Keratinocyte (primary cell): ENCODE results near the gene ELAVL1. TPM values are rescaled to one million over a fixed set of nuclear protein-coding genes. Genes with fewer than 3 reads are reported as not detected.

Source experiments
- DNase-seq: peaks from one replicate; pipeline ENCODE4 v3.0.0-alpha.2; 2011; ENCODE audit warnings: low read depth, missing footprints, low spot score
- FAIRE-seq: peaks from 2 replicates; lab custom pipeline; 2011; peaks lifted over from hg19 to GRCh38; lab: Jason Lieb, UNC
- H2AFZ ChIP-seq: 2 replicates; pipeline ENCODE4 v1.6.0; 2012; ENCODE audit warnings: low read length, control low read depth, inconsistent platforms; ENCODE audit not compliant: control insufficient read depth
- H3K27ac ChIP-seq: 2 replicates; pipeline ENCODE4 v1.5.1; 2011; ENCODE audit warnings: low read length; ENCODE audit not compliant: control insufficient read depth, insufficient read depth
- H3K27me3 ChIP-seq: 3 replicates; pipeline ENCODE4 v1.6.0; 2011; ENCODE audit warnings: low read length; ENCODE audit not compliant: control insufficient read depth, insufficient read depth; ENCODE audit errors: extremely low read depth
- H3K36me3 ChIP-seq, 2 experiments: 2 replicates in 1 of 2; 3 replicates in 1 of 2; pipeline ENCODE4 v1.5.1; 2011; ENCODE audit warnings: low read length in 2 of 2, mild to moderate bottlenecking in 1 of 2; ENCODE audit not compliant: control insufficient read depth in 2 of 2, insufficient read depth in 2 of 2; ENCODE audit errors: extremely low read depth in 1 of 2
- H3K4me1 ChIP-seq: 3 replicates; pipeline ENCODE4 v1.5.1; 2011; ENCODE audit warnings: low read length; ENCODE audit not compliant: control insufficient read depth, insufficient read depth; ENCODE audit errors: extremely low read depth
- H3K4me2 ChIP-seq: 3 replicates; pipeline ENCODE4 v1.6.0; 2011; ENCODE audit warnings: low read depth, low read length; ENCODE audit not compliant: control insufficient read depth, insufficient read depth; ENCODE audit errors: extremely low read depth
- H3K4me3 ChIP-seq, 3 experiments: fragments of 200-600 bp in 1 of 3; sonication (generic) in 1 of 3; 2 replicates in 2 of 3; 3 replicates in 1 of 3; pipeline ENCODE4 v1.5.1; 2011 to 2016; ENCODE audit warnings: low read length in 3 of 3, mild to moderate bottlenecking in 3 of 3, control low read depth in 2 of 3, inconsistent platforms in 1 of 3, low read depth in 1 of 3, mixed read lengths in 1 of 3, mixed run types in 1 of 3, moderate library complexity in 1 of 3; ENCODE audit not compliant: control insufficient read depth in 2 of 3, insufficient read depth in 2 of 3; ENCODE audit errors: extremely low read depth in 1 of 3
- H3K79me2 ChIP-seq: 2 replicates; pipeline ENCODE4 v1.6.0; 2012; ENCODE audit warnings: low read length; ENCODE audit not compliant: control insufficient read depth, insufficient read depth
- H3K9ac ChIP-seq: 3 replicates; pipeline ENCODE4 v1.6.0; 2011; ENCODE audit warnings: low read length; ENCODE audit not compliant: control insufficient read depth, insufficient read depth; ENCODE audit errors: extremely low read depth
- H3K9me1 ChIP-seq: 3 replicates; pipeline ENCODE4 v1.6.0; 2011; ENCODE audit warnings: low read length; ENCODE audit not compliant: control insufficient read depth, insufficient read depth; ENCODE audit errors: extremely low read depth
- H3K9me3 ChIP-seq: 2 replicates; pipeline ENCODE4 v1.5.1; 2012; ENCODE audit warnings: low read depth, low read length; ENCODE audit not compliant: control insufficient read depth
- H4K20me1 ChIP-seq: 3 replicates; pipeline ENCODE4 v1.6.0; 2011; ENCODE audit warnings: low read length; ENCODE audit not compliant: control insufficient read depth, insufficient read depth; ENCODE audit errors: extremely low read depth
- EZH2 ChIP-seq: IDR thresholded peaks from one replicate; pipeline ENCODE4 v1.6.1; 2012; ENCODE audit warnings: inconsistent platforms, mild to moderate bottlenecking, low read length, moderate library complexity
- dilution Hi-C: fragments of 300-500 bp; cut with MboI; formaldehyde crosslinking; loops from one replicate; pipeline ENCODE4 v1.7.0; 2020; ENCODE audit warnings: low sequenced_read_pairs; ENCODE audit not compliant: extremely low pct_ligation_motif_present
- polyA plus RNA-seq, 5 experiments: library from polyadenylated mRNA; depleted of rRNA in 3 of 5; stranded (reverse) in 3 of 5; stranded (forward) in 1 of 5; unstranded in 1 of 5; fragments of >200 nt; gene quantifications; 1 replicate in 1 of 5; 2 replicates in 3 of 5; 3 replicates in 1 of 5; pipeline versions ENCODE4 v1.2.1 to v1.2.3, GENCODE V29; 2011 to 2012; ENCODE audit warnings: missing spikeins in 2 of 5, low read depth in 1 of 5, low replicate concordance in 1 of 5
- TF ChIP-seq, protein P1 (sequence below), 3 experiments: IDR thresholded peaks in 1 of 3; conservative IDR thresholded peaks in 1 of 3; optimal IDR thresholded peaks in 1 of 3; 2 replicates in 2 of 3; 3 replicates in 1 of 3; pipeline versions ENCODE3 to v1.5.1; 2011; ENCODE audit warnings: low read length in 3 of 3, mild to moderate bottlenecking in 3 of 3, moderate library complexity in 2 of 3, control low read depth in 1 of 3, inconsistent platforms in 1 of 3; ENCODE audit not compliant: insufficient read depth in 2 of 3; ENCODE audit errors: extremely low read depth in 1 of 3

The ELAVL1 gene
- polyA plus RNA-seq, 1 donor (not counting 4 experiments of a cell fraction or from before 2014, with no cell fraction given), result 46.9 TPM

DNA sequence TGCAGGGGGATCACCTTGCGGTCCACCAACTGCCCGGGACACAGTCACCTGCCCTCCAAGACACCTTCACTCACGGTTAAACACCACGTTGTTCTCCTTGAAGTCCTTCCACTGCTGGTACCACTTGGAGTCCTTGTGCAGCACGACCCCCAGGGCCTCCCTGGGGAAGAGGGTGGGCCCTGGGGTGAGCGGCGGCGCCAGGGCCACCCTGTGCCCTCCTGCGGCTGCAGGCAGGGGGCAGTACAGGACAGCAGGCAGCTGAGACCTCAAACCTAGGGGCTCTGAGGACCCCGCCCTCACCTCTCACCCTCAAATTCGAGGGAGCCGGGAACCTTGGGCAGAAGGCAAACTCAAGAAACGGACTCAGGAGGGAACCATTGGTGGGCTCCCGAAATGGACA is 72.0 kb downstream of the ELAVL1 start:
- H3K4me2 ChIP-seq, result no peak overlapping the region
- no peaks in the 10 kb centered on the region for H3K9me1 ChIP-seq
- no peaks in the 10 kb centered on the region for H3K9me3 ChIP-seq
- TF ChIP-seq EZH2, result no peak
- TF ChIP-seq, protein P1, sequence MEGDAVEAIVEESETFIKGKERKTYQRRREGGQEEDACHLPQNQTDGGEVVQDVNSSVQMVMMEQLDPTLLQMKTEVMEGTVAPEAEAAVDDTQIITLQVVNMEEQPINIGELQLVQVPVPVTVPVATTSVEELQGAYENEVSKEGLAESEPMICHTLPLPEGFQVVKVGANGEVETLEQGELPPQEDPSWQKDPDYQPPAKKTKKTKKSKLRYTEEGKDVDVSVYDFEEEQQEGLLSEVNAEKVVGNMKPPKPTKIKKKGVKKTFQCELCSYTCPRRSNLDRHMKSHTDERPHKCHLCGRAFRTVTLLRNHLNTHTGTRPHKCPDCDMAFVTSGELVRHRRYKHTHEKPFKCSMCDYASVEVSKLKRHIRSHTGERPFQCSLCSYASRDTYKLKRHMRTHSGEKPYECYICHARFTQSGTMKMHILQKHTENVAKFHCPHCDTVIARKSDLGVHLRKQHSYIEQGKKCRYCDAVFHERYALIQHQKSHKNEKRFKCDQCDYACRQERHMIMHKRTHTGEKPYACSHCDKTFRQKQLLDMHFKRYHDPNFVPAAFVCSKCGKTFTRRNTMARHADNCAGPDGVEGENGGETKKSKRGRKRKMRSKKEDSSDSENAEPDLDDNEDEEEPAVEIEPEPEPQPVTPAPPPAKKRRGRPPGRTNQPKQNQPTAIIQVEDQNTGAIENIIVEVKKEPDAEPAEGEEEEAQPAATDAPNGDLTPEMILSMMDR (optimal IDR thresholded peaks at IDR 0.05 in 1 of 3, IDR thresholded peaks at IDR 0.05 in 1 of 3, conservative IDR thresholded peaks at IDR 0.05 in 1 of 3; ENCODE audit: extremely low read depth in 1 of 3, insufficient read depth in 2 of 3, low read length in 3 of 3), result peak; percentile 31 to 45 (median 33)
- FAIRE-seq (no peak), DNase-seq (no peak)
- H3K27ac ChIP-seq, result no peak overlapping the region
- no peak overlapping the region for H3K4me3 ChIP-seq
- H3K4me1 ChIP-seq, result peaks cover 20% of the 10 kb centered on the region
- no peak overlapping the region for H2AFZ ChIP-seq
- no peaks in the 10 kb centered on the region for H4K20me1 ChIP-seq
- H3K27me3 ChIP-seq, result no peaks in the 10 kb centered on the region
- dilution Hi-C loops, result no loop called here
- peaks cover 2% of the 10 kb centered on the region for H3K79me2 ChIP-seq
- no peak overlapping the region for H3K9ac ChIP-seq
- peaks cover 36 to 40% of the 10 kb centered on the region in 2 experiments for H3K36me3 ChIP-seq

- DNase-seq, result no peak
- Histone ChIP-seq H3K27me3 (no peaks in the 10 kb centered on the region), H3K9ac (no peak overlapping the region), H2AFZ (no peak overlapping the region), H3K9me3 (no peaks in the 10 kb centered on the region), H3K4me2 (no peak overlapping the region), H3K27ac (no peak overlapping the region), H3K79me2 (peaks cover 2% of the 10 kb centered on the region), H3K9me1 (peaks cover 3% of the 10 kb centered on the region), H4K20me1 (no peaks in the 10 kb centered on the region), H3K36me3 (peaks cover 36 to 40% of the 10 kb centered on the region in 2 experiments), H3K4me1 (peaks cover 25% of the 10 kb centered on the region), H3K4me3 (no peak overlapping the region)
- no peak for FAIRE-seq
- dilution Hi-C loops, result no loop called here
- TF ChIP-seq, protein P1 (optimal IDR thresholded peaks at IDR 0.05 in 1 of 3, IDR thresholded peaks at IDR 0.05 in 1 of 3, conservative IDR thresholded peaks at IDR 0.05 in 1 of 3; ENCODE audit: extremely low read depth in 1 of 3, insufficient read depth in 2 of 3, low read length in 3 of 3), result no peak
These were observed 72.5 kb downstream of the ELAVL1 start for GRCh38 chr19:7932930-7933300.
